HG02852 (cell line): ENCODE results near the gene SELENOS.

Experiments
- ATAC-seq: cut with Tn5 transposase; IDR thresholded peaks from one replicate; pipeline ENCODE4 v1.9.1; 2021; ENCODE audit warnings: mild to moderate bottlenecking, moderate library complexity; ENCODE audit not compliant: unreplicated experiment

Gene SELENOS

GRCh38 chr15:101277943-101278564 is 769 bp upstream of the SELENOS start:
- no peak for ATAC-seq

- ATAC-seq = peak; percentile 34
These were observed 716 bp downstream of the SELENOS start for GRCh38 chr15:101276501-101277037.

- ATAC-seq = peak; percentile 34
These were observed 2.3 kb downstream of the SELENOS start for GRCh38 chr15:101275018-101275417.

GRCh38 chr15:101273534-101273933 is 3.8 kb downstream of the SELENOS start:
- ATAC-seq = no peak

GRCh38 chr15:101272584-101272983 is 4.7 kb downstream of the SELENOS start:
- no peak for ATAC-seq

GRCh38 chr15:101269479-101270223 is 7.6 kb downstream of the SELENOS start:
- no peak for ATAC-seq

GRCh38 chr15:101267320-101268104 is 9.8 kb downstream of the SELENOS start:
- ATAC-seq = no peak

GRCh38 chr15:101266787-101267186 is 10.5 kb downstream of the SELENOS start:
- ATAC-seq = no peak

- no peak for ATAC-seq
These were observed 11.3 kb downstream of the SELENOS start for GRCh38 chr15:101266034-101266433.

GRCh38 chr15:101264911-101265641 is 12.2 kb downstream of the SELENOS start:
- no peak for ATAC-seq

GRCh38 chr15:101264011-101264410 is 13.3 kb downstream of the SELENOS start:
- no peak for ATAC-seq

GRCh38 chr15:101262551-101262950 is 14.7 kb downstream of the SELENOS start:
- no peak for ATAC-seq

GRCh38 chr15:101258238-101259144 is 18.8 kb downstream of the SELENOS start:
- ATAC-seq = peak; percentile 69

- no peak for ATAC-seq
These were observed 20.5 kb downstream of the SELENOS start for GRCh38 chr15:101256757-101257156.

- no peak for ATAC-seq
These were observed 21.6 kb downstream of the SELENOS start for GRCh38 chr15:101255615-101256241.

- ATAC-seq = no peak
These were observed 22.3 kb downstream of the SELENOS start for GRCh38 chr15:101255051-101255395.

GRCh38 chr15:101254157-101255050 is 22.9 kb downstream of the SELENOS start:
- ATAC-seq = no peak

- ATAC-seq = no peak
These were observed 24.4 kb downstream of the SELENOS start for GRCh38 chr15:101252836-101253235.
